Stomach (tissue), 9 donors: ENCODE measurements around the gene DNAAF1. TPM values are rescaled to one million over a fixed set of nuclear protein-coding genes. Genes with fewer than 3 reads are reported as not detected.

Experiments used
- DNase-seq, 2 donors: peaks; one replicate each; pipeline versions ENCODE4 v3.0.0 to v3.0.0-alpha.2; 2013 to 2019
- H3K27ac ChIP-seq, 5 donors: fragments of 200-600 bp in 4 of 5; sonication (generic) in 4 of 5; one replicate each; pipeline ENCODE4 v1.5.1; 2013 to 2019; ENCODE audit warnings: mild to moderate bottlenecking in 1 of 5, moderate library complexity in 1 of 5
- H3K27me3 ChIP-seq, 3 donors: fragments of 200-600 bp; sonication (generic); one replicate each; pipeline ENCODE4 v1.5.1; 2017 to 2019; ENCODE audit warnings: mixed run types in 1 of 3
- H3K36me3 ChIP-seq, 4 donors: fragments of 200-600 bp; sonication (generic); 1 replicate in 3 of 4; 2 replicates in 1 of 4; pipeline ENCODE4 v1.5.1; 2016 to 2019
- H3K4me1 ChIP-seq, 4 donors: fragments of 200-600 bp; sonication (generic); one replicate each; pipeline ENCODE4 v1.5.1; 2016 to 2019
- H3K4me3 ChIP-seq, 4 donors: fragments of 200-600 bp; sonication (generic) in 3 of 4; one replicate each; pipeline ENCODE4 v1.5.1; 2016 to 2019; ENCODE audit warnings: mild to moderate bottlenecking in 1 of 4
- H3K9me3 ChIP-seq, 4 donors: fragments of 200-600 bp; sonication (generic); one replicate each; pipeline ENCODE4 v1.5.1; 2016 to 2019
- CTCF ChIP-seq, 7 experiments: fragments of 450-650 bp in 4 of 7; fragments of 200-600 bp in 3 of 7; sonication (generic) in 3 of 7; IDR thresholded peaks; one replicate each; pipeline ENCODE4 v1.5.1; 2016 to 2019; ENCODE audit warnings: antibody characterized with exemption in 7 of 7, control low read depth in 2 of 7, mild to moderate bottlenecking in 1 of 7
- EP300 ChIP-seq: sonication (generic); formaldehyde crosslinking; IDR thresholded peaks from one replicate; pipeline ENCODE4 v1.6.1; 2017; ENCODE audit warnings: antibody characterized with exemption
- POLR2A ChIP-seq, 4 donors: fragments of 450-650 bp; IDR thresholded peaks; one replicate each; pipeline ENCODE4 v1.6.1; 2016; ENCODE audit warnings: antibody characterized with exemption in 4 of 4, control low read depth in 2 of 4, mild to moderate bottlenecking in 1 of 4, moderate library complexity in 1 of 4
- POLR2AphosphoS5 ChIP-seq, 3 donors: sonication (generic); formaldehyde crosslinking; IDR thresholded peaks; one replicate each; pipeline ENCODE4 v1.6.1; 2016; ENCODE audit warnings: antibody characterized with exemption in 3 of 3
- WGBS, 5 donors: extraction: QIAGEN DNeasy Blood & Tissue Kit in 3 of 5; methylation state at CpG; one replicate each; pipeline versions ENCODE4 v1.1.5 to v1.1.7; 2013 to 2018; 5-methylcytosine and 5-hydroxymethylcytosine counted together
- intact Hi-C: fragments of 100-400 bp; cut with DNase I; formaldehyde crosslinking; loops from one replicate; pipeline ENCODE4 v1.15.1; 2023; ENCODE audit warnings: low total_unique reads
- polyA plus RNA-seq, 3 donors: library from polyadenylated mRNA; stranded (reverse); fragments of 200-250 nt; gene quantifications; one replicate each; pipeline ENCODE4 v1.2.3, GENCODE V29; 2013
- total RNA-seq, 5 donors: library from RNA; depleted of rRNA; stranded (reverse); fragments of >200 nt; gene quantifications; one replicate each; pipeline versions ENCODE4 v1.1.0 to v1.2.3, GENCODE V29; 2014 to 2016
- donor health status: healthy with polysubstance abuse.
- donor health status: Bipolar disorder and iron deficiency.
- donor health status: healthy.

The DNAAF1 gene
- total and polyA plus RNA-seq, 8 donors, result 0.37 to 11.4 (median 1.4) TPM; not detected in 3

DNA sequence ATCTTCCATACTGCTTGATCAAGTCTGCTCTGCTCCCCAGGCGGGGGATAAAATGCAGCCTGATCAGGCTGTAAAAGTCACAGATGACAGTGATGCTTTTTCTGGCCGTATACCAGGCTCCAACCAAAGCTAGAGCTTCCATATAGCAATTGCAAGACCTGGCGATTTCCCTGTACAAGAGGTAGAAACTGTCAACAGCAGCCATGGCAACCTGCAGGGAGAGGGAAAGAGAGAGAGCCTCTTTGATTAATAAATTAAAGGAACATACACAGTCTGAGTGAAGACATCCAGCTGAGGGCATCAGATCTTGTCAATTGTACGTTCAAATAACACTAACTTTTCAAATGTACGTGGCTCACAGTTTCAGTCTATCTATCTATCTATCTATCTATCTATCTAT, 14.0 kb upstream of the DNAAF1 start:
- Histone ChIP-seq H3K27ac (no peak overlapping the region), H3K9me3 (no peaks in the 10 kb centered on the region), H3K36me3 (peaks cover 10 to 43% (median 37%) of the 10 kb centered on the region in 4 donors), H3K4me1 (no peaks in the 10 kb centered on the region), H3K27me3 (no peaks in the 10 kb centered on the region), H3K4me3 (no peak overlapping the region)
- 74 to 85% (median 78%) methylated on average over 5 of the region's 5 CpGs for WGBS, 5 donors
- no peak for TF ChIP-seq EP300
- no peak for TF ChIP-seq POLR2AphosphoS5 (IDR thresholded peaks at IDR 0.05)
- no peak for TF ChIP-seq CTCF (IDR thresholded peaks at IDR 0.05)
- no peak for TF ChIP-seq POLR2A (IDR thresholded peaks at IDR 0.05)
- intact Hi-C loops, result no loop called here
- DNase-seq, result no peak

GRCh38 chr16:84132527-84133285, 12.4 kb upstream of the DNAAF1 start:
- H3K4me1 ChIP-seq, result no peaks in the 10 kb centered on the region
- no peaks in the 10 kb centered on the region for H3K27me3 ChIP-seq
- peaks cover 10 to 35% (median 30%) of the 10 kb centered on the region in 4 donors for H3K36me3 ChIP-seq
- H3K4me3 ChIP-seq, result no peak overlapping the region
- WGBS, 5 donors, result 77 to 82% (median 81%) methylated on average over 7 of the region's 7 CpGs
- H3K27ac ChIP-seq, result no peak overlapping the region
- H3K9me3 ChIP-seq, result no peaks in the 10 kb centered on the region
- no peak for DNase-seq
- intact Hi-C loops, result no loop called here
- TF ChIP-seq POLR2AphosphoS5 (IDR thresholded peaks at IDR 0.05) (no peak), CTCF (IDR thresholded peaks at IDR 0.05) (no peak), EP300 (no peak), POLR2A (IDR thresholded peaks at IDR 0.05) (no peak)

- Histone ChIP-seq H3K4me1 (peaks cover 0 to 15% (median 7%) of the 10 kb centered on the region in 4 donors), H3K27me3 (no peaks in the 10 kb centered on the region)
- 87 to 93% (median 92%) methylated on average over 11 of the region's 11 CpGs for WGBS, 5 donors
These were observed 8.6 kb upstream of the DNAAF1 start for GRCh38 chr16:84136331-84137125.

More at GRCh38 chr16:84136331-84137125, 8.6 kb upstream of the DNAAF1 start:
- no peak for TF ChIP-seq CTCF (IDR thresholded peaks at IDR 0.05)
- TF ChIP-seq EP300, result no peak
- no peak for TF ChIP-seq POLR2AphosphoS5 (IDR thresholded peaks at IDR 0.05)
- no peak for TF ChIP-seq POLR2A (IDR thresholded peaks at IDR 0.05)
- H3K9me3 ChIP-seq, result no peaks in the 10 kb centered on the region
- H3K27ac ChIP-seq, result no peak overlapping the region
- intact Hi-C loops, result no loop called here
- no peaks in the 10 kb centered on the region for H3K36me3 ChIP-seq
- no peak for DNase-seq
- no peak overlapping the region for H3K4me3 ChIP-seq
